ENCODE measurements around the gene MST1R.

MST1R gene

GRCh38 chr3:49868862-49869466 is 34.7 kb downstream of the MST1R start:
- no peak for TF ChIP-seq CTCF (conservative IDR thresholded peaks at IDR 0.05; ENCODE audit: low read depth, low read length)
- H3K4me3 ChIP-seq (ENCODE audit: low read depth, low read length): no peak overlapping the region
- no peak for DNase-seq (ENCODE audit: low read depth)

GRCh38 chr3:49867871-49868321 is 35.8 kb downstream of the MST1R start:
- no peak for TF ChIP-seq CTCF (conservative IDR thresholded peaks at IDR 0.05; ENCODE audit: low read depth, low read length)
- peak; percentile 50 for DNase-seq (ENCODE audit: low read depth)
- no peak overlapping the region for H3K4me3 ChIP-seq (ENCODE audit: low read depth, low read length)

- no peak for TF ChIP-seq CTCF (conservative IDR thresholded peaks at IDR 0.05; ENCODE audit: low read depth, low read length)
- no peak for DNase-seq (ENCODE audit: low read depth)
- H3K4me3 ChIP-seq (ENCODE audit: low read depth, low read length): no peak overlapping the region
Measured at GRCh38 chr3:49867400-49867799, 36.3 kb downstream of the MST1R start.

- no peak for DNase-seq (ENCODE audit: low read depth)
- no peak overlapping the region for H3K4me3 ChIP-seq (ENCODE audit: low read depth, low read length)
- TF ChIP-seq CTCF (conservative IDR thresholded peaks at IDR 0.05; ENCODE audit: low read depth, low read length): no peak
Measured at GRCh38 chr3:49865198-49865784, 38.4 kb downstream of the MST1R start.

GRCh38 chr3:49864505-49864904 is 39.2 kb downstream of the MST1R start:
- no peak for DNase-seq (ENCODE audit: low read depth)
- no peak for TF ChIP-seq CTCF (conservative IDR thresholded peaks at IDR 0.05; ENCODE audit: low read depth, low read length)
- no peak overlapping the region for H3K4me3 ChIP-seq (ENCODE audit: low read depth, low read length)

- no peak overlapping the region for H3K4me3 ChIP-seq (ENCODE audit: low read depth, low read length)
- DNase-seq (ENCODE audit: low read depth): no peak
- TF ChIP-seq CTCF (conservative IDR thresholded peaks at IDR 0.05; ENCODE audit: low read depth, low read length): no peak
Measured at GRCh38 chr3:49859576-49860305, 43.9 kb downstream of the MST1R start.
